HL-60 (cell line): ENCODE data around the gene IL25.

Experiments
- DNase-seq, 2 experiments: peaks; one replicate each; pipeline ENCODE4 v3.0.0-alpha.2; 2010 to 2020; ENCODE audit warnings: low read depth in 1 of 2, low spot score in 1 of 2
- H3K27ac ChIP-seq: fragments of 250-450 bp; sonication (Bioruptor Pico); replicated peaks from 2 replicates; pipeline ENCODE4 v1.5.1; 2020; ENCODE audit warnings: mild to moderate bottlenecking, moderate library complexity
- H3K27me3 ChIP-seq: fragments of 250-450 bp; sonication (Bioruptor Pico); 2 replicates; pipeline ENCODE4 v1.5.1; 2021; ENCODE audit warnings: mild to moderate bottlenecking, moderate library complexity; ENCODE audit not compliant: insufficient read depth, poor library complexity, severe bottlenecking
- H3K4me3 ChIP-seq: replicated peaks from 2 replicates; pipeline ENCODE4 v1.5.1; 2011; ENCODE audit warnings: mild to moderate bottlenecking, control low read depth, low read length; ENCODE audit not compliant: insufficient read depth
- GABPA ChIP-seq: IDR thresholded peaks from 2 replicates; pipeline ENCODE4 v1.6.1; 2012; ENCODE audit warnings: low read depth
- POLR2AphosphoS5 ChIP-seq: IDR thresholded peaks from 2 replicates; pipeline ENCODE4 v1.6.1; 2012; ENCODE audit warnings: low read depth
- SPI1 ChIP-seq: IDR thresholded peaks from 2 replicates; pipeline ENCODE4 v1.6.1; 2012; ENCODE audit warnings: low read depth, mild to moderate bottlenecking, borderline replicate concordance
- TF ChIP-seq, protein P1 (sequence below): IDR thresholded peaks from one replicate; pipeline ENCODE4 v1.5.1; 2011; ENCODE audit warnings: low read length, control low read depth, inconsistent platforms; ENCODE audit not compliant: insufficient read depth
- TF ChIP-seq, protein P2 (sequence below): IDR thresholded peaks from 2 replicates; pipeline ENCODE4 v1.6.1; 2012; ENCODE audit warnings: low read depth; ENCODE audit not compliant: insufficient replicate concordance

IL25 gene

GRCh38 chr14:23347406-23348296 is 25.0 kb upstream of the IL25 start:
- Histone ChIP-seq H3K27me3 (peaks cover 19% of the 10 kb centered on the region), H3K4me3 (no peak overlapping the region), H3K27ac (no peak overlapping the region)
- TF ChIP-seq POLR2AphosphoS5 (no peak), GABPA (no peak), SPI1 (no peak)
- TF ChIP-seq, protein P1, sequence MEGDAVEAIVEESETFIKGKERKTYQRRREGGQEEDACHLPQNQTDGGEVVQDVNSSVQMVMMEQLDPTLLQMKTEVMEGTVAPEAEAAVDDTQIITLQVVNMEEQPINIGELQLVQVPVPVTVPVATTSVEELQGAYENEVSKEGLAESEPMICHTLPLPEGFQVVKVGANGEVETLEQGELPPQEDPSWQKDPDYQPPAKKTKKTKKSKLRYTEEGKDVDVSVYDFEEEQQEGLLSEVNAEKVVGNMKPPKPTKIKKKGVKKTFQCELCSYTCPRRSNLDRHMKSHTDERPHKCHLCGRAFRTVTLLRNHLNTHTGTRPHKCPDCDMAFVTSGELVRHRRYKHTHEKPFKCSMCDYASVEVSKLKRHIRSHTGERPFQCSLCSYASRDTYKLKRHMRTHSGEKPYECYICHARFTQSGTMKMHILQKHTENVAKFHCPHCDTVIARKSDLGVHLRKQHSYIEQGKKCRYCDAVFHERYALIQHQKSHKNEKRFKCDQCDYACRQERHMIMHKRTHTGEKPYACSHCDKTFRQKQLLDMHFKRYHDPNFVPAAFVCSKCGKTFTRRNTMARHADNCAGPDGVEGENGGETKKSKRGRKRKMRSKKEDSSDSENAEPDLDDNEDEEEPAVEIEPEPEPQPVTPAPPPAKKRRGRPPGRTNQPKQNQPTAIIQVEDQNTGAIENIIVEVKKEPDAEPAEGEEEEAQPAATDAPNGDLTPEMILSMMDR, result no peak
- TF ChIP-seq, protein P2, sequence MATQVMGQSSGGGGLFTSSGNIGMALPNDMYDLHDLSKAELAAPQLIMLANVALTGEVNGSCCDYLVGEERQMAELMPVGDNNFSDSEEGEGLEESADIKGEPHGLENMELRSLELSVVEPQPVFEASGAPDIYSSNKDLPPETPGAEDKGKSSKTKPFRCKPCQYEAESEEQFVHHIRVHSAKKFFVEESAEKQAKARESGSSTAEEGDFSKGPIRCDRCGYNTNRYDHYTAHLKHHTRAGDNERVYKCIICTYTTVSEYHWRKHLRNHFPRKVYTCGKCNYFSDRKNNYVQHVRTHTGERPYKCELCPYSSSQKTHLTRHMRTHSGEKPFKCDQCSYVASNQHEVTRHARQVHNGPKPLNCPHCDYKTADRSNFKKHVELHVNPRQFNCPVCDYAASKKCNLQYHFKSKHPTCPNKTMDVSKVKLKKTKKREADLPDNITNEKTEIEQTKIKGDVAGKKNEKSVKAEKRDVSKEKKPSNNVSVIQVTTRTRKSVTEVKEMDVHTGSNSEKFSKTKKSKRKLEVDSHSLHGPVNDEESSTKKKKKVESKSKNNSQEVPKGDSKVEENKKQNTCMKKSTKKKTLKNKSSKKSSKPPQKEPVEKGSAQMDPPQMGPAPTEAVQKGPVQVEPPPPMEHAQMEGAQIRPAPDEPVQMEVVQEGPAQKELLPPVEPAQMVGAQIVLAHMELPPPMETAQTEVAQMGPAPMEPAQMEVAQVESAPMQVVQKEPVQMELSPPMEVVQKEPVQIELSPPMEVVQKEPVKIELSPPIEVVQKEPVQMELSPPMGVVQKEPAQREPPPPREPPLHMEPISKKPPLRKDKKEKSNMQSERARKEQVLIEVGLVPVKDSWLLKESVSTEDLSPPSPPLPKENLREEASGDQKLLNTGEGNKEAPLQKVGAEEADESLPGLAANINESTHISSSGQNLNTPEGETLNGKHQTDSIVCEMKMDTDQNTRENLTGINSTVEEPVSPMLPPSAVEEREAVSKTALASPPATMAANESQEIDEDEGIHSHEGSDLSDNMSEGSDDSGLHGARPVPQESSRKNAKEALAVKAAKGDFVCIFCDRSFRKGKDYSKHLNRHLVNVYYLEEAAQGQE, result no peak
- DNase-seq, result no peak

DNA sequence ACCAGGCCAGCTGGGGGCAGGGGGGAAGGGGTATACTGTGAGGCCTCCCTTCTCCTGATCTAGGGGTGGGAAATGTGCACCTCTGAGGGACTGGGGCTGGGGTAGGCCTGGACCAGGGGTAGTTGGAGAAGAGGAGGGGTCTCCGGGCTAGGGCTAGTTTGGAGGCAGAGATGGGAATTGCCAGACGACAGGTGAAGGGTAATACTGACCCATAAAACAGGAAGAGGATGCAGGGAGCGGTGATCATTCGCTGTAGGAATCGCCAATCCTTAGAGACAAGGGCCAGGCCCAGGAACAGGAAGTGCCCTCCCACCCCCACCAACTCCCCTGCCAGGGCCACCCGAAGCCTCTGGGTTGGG is 24.3 kb upstream of the IL25 start:
- H3K27me3 ChIP-seq, result peaks cover 26% of the 10 kb centered on the region
- H3K27ac ChIP-seq, result no peak overlapping the region
- no peak for TF ChIP-seq POLR2AphosphoS5
- no peak for TF ChIP-seq SPI1
- no peak for TF ChIP-seq GABPA
- TF ChIP-seq, protein P1, result no peak
- TF ChIP-seq, protein P2, result no peak
- no peak for DNase-seq
- H3K4me3 ChIP-seq, result no peak overlapping the region

DNA sequence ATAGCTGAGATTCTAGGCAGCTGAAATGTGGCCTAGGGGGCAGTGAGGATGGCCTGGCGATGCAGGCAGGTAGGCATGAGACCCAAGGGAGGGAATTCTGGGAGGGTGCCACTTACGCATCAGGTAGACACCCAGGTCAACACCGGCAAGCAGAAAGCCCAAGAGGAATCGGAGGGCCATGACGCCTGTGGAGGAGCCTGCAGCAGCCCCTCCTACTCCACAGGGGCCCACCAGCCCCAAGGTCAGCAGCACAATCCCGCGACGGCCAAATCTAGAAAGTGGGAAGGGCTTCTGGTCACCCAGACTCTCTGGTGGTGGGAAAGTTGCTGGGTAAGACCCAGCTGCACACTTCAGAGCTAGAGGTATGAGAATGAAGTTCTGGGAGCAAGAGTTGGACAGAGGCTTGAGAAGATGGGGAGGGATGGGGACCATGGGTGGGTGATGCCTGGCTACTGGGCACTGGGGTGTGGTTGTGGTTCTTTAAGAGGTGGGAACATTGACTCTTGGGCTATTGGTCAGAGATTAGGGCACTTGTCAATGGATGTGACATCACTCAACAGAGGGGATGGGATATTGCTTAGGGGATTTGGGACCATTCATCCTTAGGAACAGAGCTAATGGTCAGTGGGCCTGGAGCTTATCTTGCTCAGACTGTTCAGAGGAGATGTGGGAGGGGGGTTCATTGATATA is 23.3 kb upstream of the IL25 start:
- Histone ChIP-seq H3K27me3 (peaks cover 34% of the 10 kb centered on the region), H3K27ac (no peak overlapping the region), H3K4me3 (no peak overlapping the region)
- TF ChIP-seq GABPA (no peak), POLR2AphosphoS5 (no peak), SPI1 (no peak)
- TF ChIP-seq, protein P2, result no peak
- TF ChIP-seq, protein P1, result no peak
- no peak for DNase-seq
